NCI-H345 (cell line): ENCODE results near the gene GSTP1.
"Not testable (repeated sequence)": the region's sequence is repeated elsewhere in the genome, so short reads cannot be mapped to it uniquely, and the experiment has no call there.

Experiments used
- DNase-seq: peaks from one replicate; lab custom pipeline; 2025; lab: John Stamatoyannopoulos, UW

GSTP1 gene

GRCh38 chr11:67614730-67615714, 31.4 kb downstream of the GSTP1 start:
- no peak for DNase-seq

DNA sequence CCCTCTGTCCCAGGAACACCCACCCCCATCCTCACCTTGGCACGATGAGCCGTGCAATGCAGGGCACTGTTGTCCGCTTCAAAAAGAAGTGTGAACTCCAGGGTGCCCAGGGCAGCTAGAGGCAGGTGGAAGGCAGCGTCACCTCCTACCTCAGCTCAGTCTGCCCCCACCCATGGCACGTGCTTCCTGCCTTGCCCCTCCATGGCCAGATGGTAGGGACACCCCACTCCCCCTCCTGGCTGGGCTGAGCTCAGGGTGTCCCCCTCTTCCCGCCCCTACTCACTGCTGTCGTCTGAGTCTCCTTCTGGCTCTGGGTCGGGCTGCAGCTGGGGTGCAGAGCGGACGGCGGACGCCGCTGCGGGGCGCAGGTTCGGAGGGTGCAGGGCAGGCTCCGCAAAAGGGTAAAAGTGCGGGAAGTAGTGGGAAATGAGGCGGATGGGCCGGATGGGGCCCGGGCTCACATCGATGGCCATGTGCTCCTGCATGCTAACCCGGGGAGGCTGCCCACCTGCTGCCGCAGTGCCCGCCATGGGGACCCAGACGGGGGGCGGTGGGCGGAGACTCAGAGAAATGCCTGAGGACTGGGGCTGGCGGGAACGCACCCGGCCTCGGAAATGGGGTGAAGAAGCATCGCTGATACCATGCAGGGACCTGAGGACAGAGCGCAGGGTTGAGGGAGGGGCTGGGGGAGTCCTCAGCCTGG, 32.3 kb downstream of the GSTP1 start:
- DNase-seq = no peak

DNA sequence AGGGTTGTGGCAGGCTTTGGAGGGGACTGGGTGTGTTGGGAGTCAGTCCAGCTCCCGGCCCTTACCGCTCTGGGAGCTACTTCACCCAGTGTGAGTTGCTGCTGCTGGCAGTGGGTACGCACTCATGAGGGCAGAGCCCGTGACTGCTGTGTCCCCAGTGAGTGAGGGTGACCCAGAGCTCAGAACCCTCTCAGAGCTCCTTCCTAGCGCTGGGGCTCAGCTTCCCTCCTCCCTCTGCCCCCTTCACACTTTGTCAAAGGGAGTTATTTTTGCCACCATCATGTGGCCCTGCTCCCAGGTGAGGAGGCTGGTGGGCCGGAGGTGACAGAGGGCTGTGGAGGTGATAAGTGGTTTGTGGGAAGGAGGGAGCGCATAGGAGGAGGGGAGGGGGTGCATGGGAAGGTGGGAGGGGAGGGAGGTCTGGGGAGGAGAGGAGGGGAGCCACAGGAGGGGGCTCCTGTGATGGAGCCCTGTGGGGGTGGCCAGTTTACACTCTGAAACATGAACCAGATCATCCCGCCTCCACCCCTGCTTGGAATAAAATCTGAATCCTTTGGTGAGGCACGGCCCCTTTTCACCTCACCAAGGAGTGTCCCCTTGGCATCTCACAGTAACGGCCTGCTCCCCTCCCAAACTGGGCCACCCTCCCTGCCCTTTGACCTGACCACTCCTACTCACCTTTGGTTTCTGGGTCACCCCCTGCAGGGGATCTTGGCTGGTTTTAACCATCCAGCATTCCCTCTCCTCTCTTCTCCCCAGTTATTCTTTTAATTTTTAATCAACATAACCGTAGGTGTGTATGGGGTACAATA, 33.0 kb downstream of the GSTP1 start:
- DNase-seq = no peak

DNA sequence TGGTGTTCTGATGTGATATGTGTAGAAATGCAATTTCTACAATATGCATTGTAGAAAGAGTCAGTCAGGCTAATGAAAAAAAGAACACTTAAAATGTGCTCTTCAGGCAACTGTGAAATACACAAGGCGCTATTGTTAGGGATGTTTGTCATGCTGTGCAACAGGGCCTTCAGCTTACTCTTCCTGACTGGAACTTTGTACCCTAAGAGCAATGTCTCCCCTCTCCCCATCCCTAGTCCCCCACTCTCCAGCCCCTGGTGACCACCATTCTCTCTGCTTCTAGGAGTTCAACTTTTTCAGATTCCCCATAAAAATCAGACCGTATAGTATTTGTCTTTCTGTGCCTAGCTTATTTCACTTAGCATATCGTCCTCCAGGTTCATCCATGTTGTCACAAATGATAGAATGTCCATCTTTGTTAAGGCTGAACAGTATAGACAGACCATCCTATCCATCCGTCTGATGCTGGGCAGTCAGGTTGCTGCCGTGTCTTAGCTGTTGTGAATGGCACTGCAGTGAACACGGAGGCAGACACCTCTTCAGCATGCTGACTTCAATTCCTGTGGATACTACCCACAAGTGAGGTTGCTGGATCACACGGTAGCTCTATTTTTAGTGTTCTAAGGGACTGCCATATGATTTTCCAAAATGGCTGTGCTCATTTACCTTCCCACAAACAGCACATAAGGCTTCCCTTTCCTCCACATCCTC, 33.8 kb downstream of the GSTP1 start:
- DNase-seq = no peak

DNA sequence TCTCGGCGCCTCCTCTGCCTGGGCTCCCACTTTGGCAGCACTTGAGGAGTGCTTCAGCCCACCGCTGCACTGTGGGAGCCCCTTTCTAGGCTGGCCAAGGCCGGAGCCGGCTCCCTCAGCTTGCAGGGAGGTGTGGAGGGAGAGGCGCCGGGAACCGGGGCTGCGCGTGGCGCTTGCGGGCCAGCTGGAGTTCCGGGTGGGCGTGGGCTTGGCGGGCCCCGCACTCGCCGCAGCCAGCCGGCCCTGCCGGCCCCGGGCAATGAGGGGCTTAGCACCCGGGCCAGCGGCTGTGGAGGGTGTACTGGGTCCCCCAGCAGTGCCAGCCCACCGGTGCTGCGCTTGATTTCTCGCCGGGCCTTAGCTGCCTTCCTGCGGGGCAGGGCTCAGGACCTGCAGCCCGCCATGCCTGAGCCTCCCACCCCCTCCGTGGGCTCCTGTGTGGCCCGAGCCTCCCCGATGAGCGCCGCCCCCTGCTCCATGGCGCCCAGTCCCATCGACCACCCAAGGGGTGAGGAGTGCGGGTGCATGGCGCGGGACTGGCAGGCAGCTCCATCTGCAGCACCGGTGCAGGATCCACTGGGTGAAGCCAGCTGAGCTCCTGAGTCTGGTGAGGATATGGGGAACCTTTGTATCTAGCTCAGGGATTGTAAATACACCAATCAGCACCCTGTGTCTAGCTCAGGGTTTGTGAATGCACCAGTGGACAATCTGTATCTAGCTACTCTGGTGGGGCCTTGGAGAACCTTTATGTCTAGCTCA, 35.5 kb downstream of the GSTP1 start:
- DNase-seq = not testable (repeated sequence)

- DNase-seq = not testable (repeated sequence)
Measured at GRCh38 chr11:67619683-67620618, 36.3 kb downstream of the GSTP1 start.

DNA sequence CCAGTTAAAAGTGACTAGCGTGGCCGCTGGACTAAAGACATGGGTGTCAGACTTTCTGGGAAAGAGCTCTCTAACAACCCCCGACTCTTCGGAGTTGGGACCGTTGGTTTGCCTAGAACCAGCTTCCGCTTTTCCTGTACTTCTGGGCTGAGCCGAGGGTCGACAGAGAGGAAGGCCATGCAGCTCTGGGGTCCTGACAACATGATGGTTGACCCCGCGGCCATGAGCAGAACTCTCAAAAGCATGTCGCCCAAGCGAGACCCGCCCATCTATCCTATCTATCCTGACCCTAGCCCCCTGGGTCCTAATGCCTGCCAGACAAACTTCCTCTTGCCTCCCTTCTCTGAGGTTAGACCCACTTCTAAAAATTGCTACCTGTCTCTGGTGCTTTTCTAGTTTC, 37.0 kb downstream of the GSTP1 start:
- DNase-seq = not testable (repeated sequence)

- not testable (repeated sequence) for DNase-seq
Measured at GRCh38 chr11:67621928-67622327, 38.3 kb downstream of the GSTP1 start.

- DNase-seq = not testable (repeated sequence)
Measured at GRCh38 chr11:67622905-67623304, 39.3 kb downstream of the GSTP1 start.

GRCh38 chr11:67623795-67624194, 40.2 kb downstream of the GSTP1 start:
- not testable (repeated sequence) for DNase-seq

DNA sequence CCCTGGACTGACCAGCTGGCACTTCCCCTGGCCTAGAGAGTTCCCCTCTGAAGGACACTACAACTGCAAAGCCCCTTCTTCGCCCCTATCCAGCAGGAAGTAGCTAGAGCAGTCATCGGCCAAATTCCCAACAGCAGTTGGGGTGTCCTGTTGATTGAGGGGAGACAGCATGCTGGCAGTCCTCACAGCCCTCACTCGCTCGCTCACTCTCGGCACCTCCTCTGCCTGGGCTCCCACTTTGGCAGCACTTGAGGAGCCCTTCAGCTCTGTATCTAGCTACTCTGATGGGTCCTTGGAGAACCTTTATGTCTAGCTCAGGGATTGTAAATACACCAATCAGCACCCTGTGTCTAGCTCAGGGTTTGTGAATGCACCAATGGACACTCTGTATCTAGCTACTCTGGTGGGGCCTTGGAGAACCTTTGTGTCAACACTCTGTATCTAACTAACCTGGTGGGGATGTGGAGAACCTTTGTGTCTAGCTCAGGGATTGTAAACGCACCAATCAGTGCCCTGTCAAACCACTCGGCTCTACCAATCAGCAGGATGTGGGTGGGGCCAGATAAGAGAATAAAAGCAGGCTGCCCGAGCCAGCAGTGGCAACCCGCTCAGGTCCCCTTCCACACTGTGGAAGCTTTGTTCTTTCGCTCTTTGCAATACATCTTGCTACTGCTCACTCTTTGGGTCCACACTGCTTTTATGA, 42.7 kb downstream of the GSTP1 start:
- DNase-seq = not testable (repeated sequence)

DNA sequence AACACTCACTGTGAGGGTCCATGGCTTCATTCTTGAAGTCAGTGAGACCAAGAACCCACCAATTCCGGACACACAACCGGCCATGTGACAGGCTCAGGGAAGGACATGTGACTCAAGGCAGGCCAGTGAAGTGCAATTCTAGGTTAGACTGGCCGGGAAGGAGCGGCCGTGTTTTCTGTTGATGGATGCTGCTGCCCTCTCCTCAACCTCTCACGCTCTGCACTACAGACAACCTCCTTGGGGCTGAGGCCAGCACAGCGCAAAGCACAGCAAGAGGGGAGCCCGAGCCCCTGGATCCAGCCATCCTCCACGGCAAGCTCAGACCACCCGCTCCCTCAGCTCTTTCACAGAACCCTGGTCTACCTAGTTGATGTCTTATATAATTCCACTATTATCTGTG, 43.4 kb downstream of the GSTP1 start:
- DNase-seq = no peak

- DNase-seq = no peak
Measured at GRCh38 chr11:67627441-67627811, 43.8 kb downstream of the GSTP1 start.

DNA sequence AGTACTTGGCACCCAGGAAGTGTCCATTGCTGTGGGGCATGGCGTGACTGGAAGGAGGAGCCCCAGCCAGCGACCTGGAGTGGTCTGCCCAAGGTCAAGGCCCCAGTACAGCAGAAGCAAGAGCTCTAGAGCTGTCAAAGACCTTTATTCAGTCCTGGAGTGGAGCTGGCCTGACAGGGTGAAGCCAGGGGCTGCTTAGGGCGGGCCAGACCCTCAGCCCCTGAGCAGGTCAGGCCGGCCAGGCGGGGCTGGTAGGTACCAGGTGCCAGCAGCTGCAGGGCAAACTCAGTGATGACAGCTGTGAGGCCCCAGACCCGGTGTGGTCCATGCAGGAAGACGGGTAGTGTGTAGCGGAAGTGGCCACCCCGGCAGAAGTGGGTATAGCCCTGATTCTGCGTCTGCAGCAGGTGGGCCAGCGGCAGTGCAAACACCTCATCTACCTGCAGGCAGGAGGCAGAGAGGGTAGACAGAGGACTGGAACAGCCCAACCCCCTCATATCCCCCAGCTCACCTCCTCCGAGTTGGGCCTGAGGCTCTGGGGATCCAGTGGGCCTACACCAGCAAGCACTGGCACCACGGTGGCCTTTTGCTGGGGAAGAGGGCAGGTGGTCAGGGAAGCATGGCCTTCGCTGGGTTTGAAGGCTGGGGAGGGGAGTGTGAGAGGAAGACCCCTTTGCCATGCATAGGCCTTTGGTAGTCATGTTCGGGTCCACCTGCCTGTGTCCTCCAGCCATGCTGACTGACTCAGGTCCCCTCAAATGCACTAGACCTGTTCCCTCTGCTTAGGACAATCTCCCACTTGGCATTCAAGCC, 44.4 kb downstream of the GSTP1 start:
- DNase-seq = no peak

- DNase-seq = no peak
Measured at GRCh38 chr11:67628710-67629385, 45.2 kb downstream of the GSTP1 start.

GRCh38 chr11:67629386-67630227, 46.0 kb downstream of the GSTP1 start, which contains the start of gene NUDT8:
TSS of gene NUDT8 (minus strand) at chr11:67629937. CDS start at chr11:67629911, 26 bp downstream.
- DNase-seq = peak; percentile 70
